Transverse colon (tissue), 4 donors: ENCODE measurements around the gene GTF2H4.

ENCODE experiments used
- CTCF ChIP-seq, 5 experiments: fragments of 200-600 bp in 3 of 5; fragments of 450-650 bp in 2 of 5; sonication (generic) in 3 of 5; IDR thresholded peaks; 1 replicate in 2 of 5; 2 replicates in 3 of 5; pipeline ENCODE4 v1.5.1; 2016 to 2017; ENCODE audit warnings: antibody characterized with exemption in 5 of 5, inconsistent platforms in 3 of 5, mild to moderate bottlenecking in 2 of 5, moderate library complexity in 1 of 5
- POLR2A ChIP-seq: fragments of 450-650 bp; IDR thresholded peaks from one replicate; pipeline ENCODE4 v1.6.1; 2016; ENCODE audit warnings: antibody characterized with exemption, mild to moderate bottlenecking, moderate library complexity
- POLR2AphosphoS5 ChIP-seq, 3 donors: sonication (generic); formaldehyde crosslinking; IDR thresholded peaks; one replicate each; pipeline ENCODE4 v1.6.1; 2016; ENCODE audit warnings: antibody characterized with exemption in 3 of 3

DNA sequence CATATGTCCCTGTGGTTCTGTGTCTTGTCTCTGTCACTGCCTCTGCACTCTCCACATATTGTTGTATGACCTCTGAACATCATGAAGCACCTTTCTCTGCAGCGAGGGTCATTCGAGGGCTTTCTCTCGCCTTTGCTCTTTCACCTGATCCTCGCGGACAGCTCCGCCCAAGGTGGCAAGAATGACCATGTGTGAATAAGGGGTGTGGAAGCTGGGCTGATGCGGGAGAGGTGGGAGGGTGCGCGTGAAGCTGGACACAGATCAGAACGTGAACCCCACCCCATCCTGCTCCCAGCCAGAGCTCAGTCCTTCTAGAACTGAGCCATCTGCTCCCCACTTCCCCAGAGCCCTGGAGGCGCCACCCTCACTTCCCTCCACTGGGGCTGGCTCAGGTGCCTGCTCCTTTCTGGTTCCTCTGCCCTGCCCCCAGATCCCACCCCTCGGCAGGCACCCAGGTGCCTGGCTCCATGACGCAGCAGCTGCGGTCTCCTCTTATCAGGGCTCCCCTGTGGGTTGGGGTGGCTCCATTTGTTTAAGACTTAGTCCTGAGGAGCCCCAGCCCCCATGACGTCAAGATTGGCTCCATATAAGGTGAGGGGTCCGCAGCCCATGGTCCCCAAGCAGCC lies 32.5 kb downstream of the GTF2H4 start, which contains the start of gene MUCL3:
- TF ChIP-seq CTCF (IDR thresholded peaks at IDR 0.05) (no peak), POLR2AphosphoS5 (IDR thresholded peaks at IDR 0.05) (no peak), POLR2A (no peak)
